GM20000 (cell line): ENCODE results near the gene FUBP3.

Experiments used
- DNase-seq: peaks from one replicate; pipeline ENCODE4 v3.0.0; 2012; ENCODE audit warnings: low spot score
- CTCF ChIP-seq: IDR thresholded peaks from 2 replicates; pipeline ENCODE4 v1.5.1; 2012; ENCODE audit warnings: mild to moderate bottlenecking, control low read depth; ENCODE audit errors: extremely low read depth, missing control alignments

The FUBP3 gene

GRCh38 chr9:130664251-130665028 lies 85.1 kb downstream of the FUBP3 start, which contains the start of gene PRDM12:
Gene PRDM12 (plus strand): TSS chr9:130664594. CDS start chr9:130664654, 60 bp downstream.
- no peak for DNase-seq
- no peak for TF ChIP-seq CTCF

GRCh38 chr9:130665029-130665430 lies 85.7 kb downstream of the FUBP3 start:
- no peak for DNase-seq
- TF ChIP-seq CTCF: no peak

GRCh38 chr9:130665431-130666392 lies 86.3 kb downstream of the FUBP3 start:
- TF ChIP-seq CTCF: no peak
- DNase-seq: no peak

GRCh38 chr9:130666393-130667119 lies 87.2 kb downstream of the FUBP3 start:
- no peak for DNase-seq
- TF ChIP-seq CTCF: no peak

- no peak for TF ChIP-seq CTCF
- DNase-seq: no peak
Observed at GRCh38 chr9:130667120-130667435, 87.7 kb downstream of the FUBP3 start.

- DNase-seq: no peak
- no peak for TF ChIP-seq CTCF
Observed at GRCh38 chr9:130668196-130668595, 88.8 kb downstream of the FUBP3 start.

GRCh38 chr9:130668659-130669058 lies 89.3 kb downstream of the FUBP3 start:
- DNase-seq: no peak
- TF ChIP-seq CTCF: no peak
